ENCODE results near the gene CHRNG. TPM values are rescaled to one million over a fixed set of nuclear protein-coding genes. Genes with fewer than 3 reads are reported as not detected.
"Not testable (repeated sequence)": the region's sequence is repeated elsewhere in the genome, so short reads cannot be mapped to it uniquely, and the experiment has no call there.

CHRNG gene
- polyA plus RNA-seq, 1 donor from 2014 or later = not detected

DNA sequence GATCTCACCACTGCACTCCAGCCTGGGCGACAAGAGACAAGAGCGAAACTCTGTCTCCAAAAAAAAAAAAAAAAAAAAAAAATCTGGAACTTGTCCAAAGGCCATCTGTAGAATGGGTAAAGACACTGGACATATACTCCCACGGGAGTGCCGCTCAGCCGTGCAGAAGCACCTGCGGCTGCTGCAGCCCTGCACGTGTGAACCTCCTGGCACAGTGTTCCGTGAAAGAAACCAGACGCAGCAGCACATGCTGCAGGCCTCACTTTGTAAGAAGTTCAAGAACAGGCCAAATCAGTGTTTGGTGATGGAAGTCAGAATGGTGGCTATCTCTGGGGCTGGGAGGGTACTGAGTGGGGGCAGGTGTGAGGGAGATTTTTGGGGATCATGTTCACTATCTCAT, 7.1 kb upstream of the CHRNG start:
- no peaks in the 10 kb centered on the region for H3F3A ChIP-seq (ENCODE audit: insufficient read depth, low read length, poor library complexity, severe bottlenecking)
- H3K4me3 ChIP-seq (ENCODE audit: low read length) = no peak overlapping the region
- no peak overlapping the region for H3K27ac ChIP-seq (ENCODE audit: low read length)
- H3K79me2 ChIP-seq (replicated peaks; ENCODE audit: insufficient read depth, low read length) = no peaks in the 10 kb centered on the region
- no peak overlapping the region for H3K4me2 ChIP-seq (ENCODE audit: low read length)
- no peaks in the 10 kb centered on the region for H3K27me3 ChIP-seq (ENCODE audit: insufficient read depth, low read depth, low read length)
- H3K9me2 ChIP-seq (ENCODE audit: insufficient read depth, low read length) = no peaks in the 10 kb centered on the region
- no peaks in the 10 kb centered on the region for H3K36me3 ChIP-seq (ENCODE audit: insufficient read depth, low read length)
- TF ChIP-seq, protein P1, sequence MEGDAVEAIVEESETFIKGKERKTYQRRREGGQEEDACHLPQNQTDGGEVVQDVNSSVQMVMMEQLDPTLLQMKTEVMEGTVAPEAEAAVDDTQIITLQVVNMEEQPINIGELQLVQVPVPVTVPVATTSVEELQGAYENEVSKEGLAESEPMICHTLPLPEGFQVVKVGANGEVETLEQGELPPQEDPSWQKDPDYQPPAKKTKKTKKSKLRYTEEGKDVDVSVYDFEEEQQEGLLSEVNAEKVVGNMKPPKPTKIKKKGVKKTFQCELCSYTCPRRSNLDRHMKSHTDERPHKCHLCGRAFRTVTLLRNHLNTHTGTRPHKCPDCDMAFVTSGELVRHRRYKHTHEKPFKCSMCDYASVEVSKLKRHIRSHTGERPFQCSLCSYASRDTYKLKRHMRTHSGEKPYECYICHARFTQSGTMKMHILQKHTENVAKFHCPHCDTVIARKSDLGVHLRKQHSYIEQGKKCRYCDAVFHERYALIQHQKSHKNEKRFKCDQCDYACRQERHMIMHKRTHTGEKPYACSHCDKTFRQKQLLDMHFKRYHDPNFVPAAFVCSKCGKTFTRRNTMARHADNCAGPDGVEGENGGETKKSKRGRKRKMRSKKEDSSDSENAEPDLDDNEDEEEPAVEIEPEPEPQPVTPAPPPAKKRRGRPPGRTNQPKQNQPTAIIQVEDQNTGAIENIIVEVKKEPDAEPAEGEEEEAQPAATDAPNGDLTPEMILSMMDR (IDR thresholded peaks at IDR 0.05; ENCODE audit: poor library complexity, severe bottlenecking) = no peak
- TF ChIP-seq MXI1 (conservative IDR thresholded peaks at IDR 0.05; ENCODE audit: poor library complexity, severe bottlenecking) (no peak), RAD21 (conservative IDR thresholded peaks at IDR 0.05) (no peak), EP300 (conservative IDR thresholded peaks at IDR 0.05; ENCODE audit: poor library complexity, severe bottlenecking) (no peak), TAF1 (IDR thresholded peaks at IDR 0.05; ENCODE audit: low read depth) (no peak), POLR2AphosphoS5 (IDR thresholded peaks at IDR 0.05) (no peak), EZH2 (IDR thresholded peaks at IDR 0.05; ENCODE audit: borderline replicate concordance, insufficient read depth, low read length, poor library complexity, severe bottlenecking) (no peak), SMC3 (conservative IDR thresholded peaks at IDR 0.05; ENCODE audit: poor library complexity) (no peak)
- no peaks in the 10 kb centered on the region for H3K9me3 ChIP-seq (ENCODE audit: low read length)
- H4K20me1 ChIP-seq (ENCODE audit: insufficient read depth) = no peaks in the 10 kb centered on the region
- H2AFZ ChIP-seq (ENCODE audit: low read depth, low read length) = no peak overlapping the region
- H3K9ac ChIP-seq (ENCODE audit: low read length) = no peak overlapping the region

DNA sequence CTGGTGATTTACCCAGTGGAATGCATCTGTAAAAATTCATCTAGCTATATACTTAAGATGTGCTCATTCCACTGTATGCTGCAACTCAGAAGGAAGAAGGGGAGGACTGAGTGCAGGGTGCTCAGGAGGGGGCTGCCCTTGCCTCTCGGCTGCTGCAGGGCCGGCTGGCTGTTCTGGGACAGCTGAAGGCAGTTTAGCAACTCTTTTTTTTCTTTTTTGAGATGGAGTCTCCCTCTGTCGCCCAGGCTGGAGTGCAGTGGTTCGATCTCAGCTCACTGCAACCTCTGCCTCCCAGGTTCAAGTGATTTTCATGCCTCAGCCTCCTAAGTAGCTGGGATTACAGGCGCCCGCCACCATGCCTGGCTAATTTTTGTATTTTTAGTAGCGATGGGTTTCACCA, 6.7 kb upstream of the CHRNG start:
- not testable (repeated sequence) for H3K4me3 ChIP-seq (ENCODE audit: low read length); H3K9me3 ChIP-seq (ENCODE audit: low read length); H3F3A ChIP-seq (ENCODE audit: insufficient read depth, low read length, poor library complexity, severe bottlenecking); H2AFZ ChIP-seq (ENCODE audit: low read depth, low read length); H3K79me2 ChIP-seq (replicated peaks; ENCODE audit: insufficient read depth, low read length); H3K27me3 ChIP-seq (ENCODE audit: insufficient read depth, low read depth, low read length); H3K9ac ChIP-seq (ENCODE audit: low read length); H3K9me2 ChIP-seq (ENCODE audit: insufficient read depth, low read length); H3K4me2 ChIP-seq (ENCODE audit: low read length); H3K36me3 ChIP-seq (ENCODE audit: insufficient read depth, low read length); H3K27ac ChIP-seq (ENCODE audit: low read length); H4K20me1 ChIP-seq (ENCODE audit: insufficient read depth)

DNA sequence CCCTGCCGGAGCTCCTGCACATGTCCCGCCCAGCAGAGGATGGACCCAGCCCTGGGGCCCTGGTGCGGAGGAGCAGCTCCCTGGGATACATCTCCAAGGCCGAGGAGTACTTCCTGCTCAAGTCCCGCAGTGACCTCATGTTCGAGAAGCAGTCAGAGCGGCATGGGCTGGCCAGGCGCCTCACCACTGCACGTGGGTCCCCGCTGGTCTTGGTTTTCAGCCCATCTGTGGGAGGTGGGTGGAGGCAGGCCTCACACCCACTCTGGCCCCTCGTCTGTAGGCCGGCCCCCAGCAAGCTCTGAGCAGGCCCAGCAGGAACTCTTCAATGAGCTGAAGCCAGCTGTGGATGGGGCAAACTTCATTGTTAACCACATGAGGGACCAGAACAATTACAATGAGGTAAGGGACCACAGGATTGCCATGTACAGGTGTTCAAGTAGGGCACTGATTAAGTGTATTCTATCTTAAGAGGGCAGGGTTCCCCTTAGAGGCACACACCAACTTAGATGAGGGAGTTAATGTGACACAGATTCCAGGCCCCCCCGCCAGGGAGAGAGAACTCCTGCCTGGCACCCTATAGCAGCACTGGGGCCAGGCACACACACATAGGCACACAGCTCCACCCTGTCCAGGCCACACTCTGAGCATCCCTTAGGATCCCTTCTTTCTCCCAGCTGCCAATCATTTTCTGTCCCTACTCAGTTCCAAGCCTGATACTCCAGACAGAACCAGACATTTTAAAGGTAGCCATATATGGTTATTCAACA, 5.4 kb upstream of the CHRNG start:
- TF ChIP-seq POLR2AphosphoS5 (IDR thresholded peaks at IDR 0.05) = no peak
- no peak for TF ChIP-seq SMC3 (conservative IDR thresholded peaks at IDR 0.05; ENCODE audit: poor library complexity)
- no peak for TF ChIP-seq MXI1 (conservative IDR thresholded peaks at IDR 0.05; ENCODE audit: poor library complexity, severe bottlenecking)
- no peak for TF ChIP-seq TAF1 (IDR thresholded peaks at IDR 0.05; ENCODE audit: low read depth)
- TF ChIP-seq, protein P1 (IDR thresholded peaks at IDR 0.05; ENCODE audit: poor library complexity, severe bottlenecking) = no peak
- TF ChIP-seq RAD21 (conservative IDR thresholded peaks at IDR 0.05) = no peak
- no peak for TF ChIP-seq EZH2 (IDR thresholded peaks at IDR 0.05; ENCODE audit: borderline replicate concordance, insufficient read depth, low read length, poor library complexity, severe bottlenecking)
- no peak for TF ChIP-seq EP300 (conservative IDR thresholded peaks at IDR 0.05; ENCODE audit: poor library complexity, severe bottlenecking)
- TF ChIP-seq, protein P2, sequence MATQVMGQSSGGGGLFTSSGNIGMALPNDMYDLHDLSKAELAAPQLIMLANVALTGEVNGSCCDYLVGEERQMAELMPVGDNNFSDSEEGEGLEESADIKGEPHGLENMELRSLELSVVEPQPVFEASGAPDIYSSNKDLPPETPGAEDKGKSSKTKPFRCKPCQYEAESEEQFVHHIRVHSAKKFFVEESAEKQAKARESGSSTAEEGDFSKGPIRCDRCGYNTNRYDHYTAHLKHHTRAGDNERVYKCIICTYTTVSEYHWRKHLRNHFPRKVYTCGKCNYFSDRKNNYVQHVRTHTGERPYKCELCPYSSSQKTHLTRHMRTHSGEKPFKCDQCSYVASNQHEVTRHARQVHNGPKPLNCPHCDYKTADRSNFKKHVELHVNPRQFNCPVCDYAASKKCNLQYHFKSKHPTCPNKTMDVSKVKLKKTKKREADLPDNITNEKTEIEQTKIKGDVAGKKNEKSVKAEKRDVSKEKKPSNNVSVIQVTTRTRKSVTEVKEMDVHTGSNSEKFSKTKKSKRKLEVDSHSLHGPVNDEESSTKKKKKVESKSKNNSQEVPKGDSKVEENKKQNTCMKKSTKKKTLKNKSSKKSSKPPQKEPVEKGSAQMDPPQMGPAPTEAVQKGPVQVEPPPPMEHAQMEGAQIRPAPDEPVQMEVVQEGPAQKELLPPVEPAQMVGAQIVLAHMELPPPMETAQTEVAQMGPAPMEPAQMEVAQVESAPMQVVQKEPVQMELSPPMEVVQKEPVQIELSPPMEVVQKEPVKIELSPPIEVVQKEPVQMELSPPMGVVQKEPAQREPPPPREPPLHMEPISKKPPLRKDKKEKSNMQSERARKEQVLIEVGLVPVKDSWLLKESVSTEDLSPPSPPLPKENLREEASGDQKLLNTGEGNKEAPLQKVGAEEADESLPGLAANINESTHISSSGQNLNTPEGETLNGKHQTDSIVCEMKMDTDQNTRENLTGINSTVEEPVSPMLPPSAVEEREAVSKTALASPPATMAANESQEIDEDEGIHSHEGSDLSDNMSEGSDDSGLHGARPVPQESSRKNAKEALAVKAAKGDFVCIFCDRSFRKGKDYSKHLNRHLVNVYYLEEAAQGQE (IDR thresholded peaks at IDR 0.05; ENCODE audit: borderline replicate concordance) = no peak
- Histone ChIP-seq H3K9me3 (ENCODE audit: low read length) (no peaks in the 10 kb centered on the region), H3K9me2 (ENCODE audit: insufficient read depth, low read length) (no peaks in the 10 kb centered on the region), H3K4me3 (ENCODE audit: low read length) (no peak overlapping the region), H3K27me3 (ENCODE audit: insufficient read depth, low read depth, low read length) (no peaks in the 10 kb centered on the region), H3K79me2 (replicated peaks; ENCODE audit: insufficient read depth, low read length) (no peaks in the 10 kb centered on the region), H3F3A (ENCODE audit: insufficient read depth, low read length, poor library complexity, severe bottlenecking) (no peaks in the 10 kb centered on the region), H3K36me3 (ENCODE audit: insufficient read depth, low read length) (no peaks in the 10 kb centered on the region), H2AFZ (ENCODE audit: low read depth, low read length) (no peak overlapping the region), H3K4me2 (ENCODE audit: low read length) (no peak overlapping the region), H3K27ac (ENCODE audit: low read length) (no peak overlapping the region), H3K9ac (ENCODE audit: low read length) (no peak overlapping the region), H4K20me1 (ENCODE audit: insufficient read depth) (no peaks in the 10 kb centered on the region)

All from neural cell (in vitro differentiated cells).